Fibroblast of lung (primary cell): ENCODE data around the gene LRRC8D.
"Not testable (repeated sequence)": the region's sequence is repeated elsewhere in the genome, so short reads cannot be mapped to it uniquely, and the experiment has no call there.

Experiments
- CTCF ChIP-seq, 2 donors: IDR thresholded peaks in 1 of 2; conservative IDR thresholded peaks in 1 of 2; 1 replicate in 1 of 2; 2 replicates in 1 of 2; pipeline ENCODE4 v1.5.1; 2011 to 2012; ENCODE audit warnings: low read length in 2 of 2, control low read depth in 1 of 2, inconsistent platforms in 1 of 2, low read depth in 1 of 2, mild to moderate bottlenecking in 1 of 2
- EZH2 ChIP-seq: IDR thresholded peaks from 2 replicates; pipeline ENCODE4 v1.5.1; 2012; ENCODE audit warnings: low read length, control low read depth, mild to moderate bottlenecking; ENCODE audit errors: missing control alignments

- TF ChIP-seq CTCF (conservative IDR thresholded peaks at IDR 0.05 in 1 of 2, IDR thresholded peaks at IDR 0.05 in 1 of 2; ENCODE audit: low read depth in 1 of 2, low read length in 2 of 2); EZH2: not testable (repeated sequence)
Observed at GRCh38 chr1:89776104-89776503, 44.7 kb upstream of the LRRC8D start.
